Raji (cell line): Measurements from ENCODE around the gene SSTR4.

Experiments
- POLR2A ChIP-seq: IDR thresholded peaks from 2 replicates; pipeline ENCODE4 v1.6.1; 2011; ENCODE audit warnings: low read depth, low read length, control low read depth; ENCODE audit not compliant: insufficient read depth

SSTR4 gene

GRCh38 chr20:23032056-23032749 lies 2.9 kb upstream of the SSTR4 start:
- TF ChIP-seq POLR2A, result no peak

DNA sequence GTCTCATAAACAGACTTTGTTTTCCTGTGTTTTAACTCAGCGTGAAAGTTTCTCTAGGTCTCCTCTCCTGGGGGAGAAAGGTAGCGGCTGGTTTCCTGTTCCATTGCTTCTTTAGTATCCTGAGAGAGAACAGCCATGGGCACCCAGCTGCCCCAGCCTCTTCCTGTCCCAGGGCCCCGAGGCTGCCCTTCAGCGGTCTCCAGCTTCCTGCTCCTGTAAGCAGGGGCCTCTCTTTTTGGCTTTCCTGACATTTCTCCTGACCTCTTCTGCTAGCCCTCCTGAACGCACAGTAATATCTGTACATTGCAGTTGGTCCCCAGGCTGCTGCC lies 2.4 kb upstream of the SSTR4 start:
- no peak for TF ChIP-seq POLR2A

DNA sequence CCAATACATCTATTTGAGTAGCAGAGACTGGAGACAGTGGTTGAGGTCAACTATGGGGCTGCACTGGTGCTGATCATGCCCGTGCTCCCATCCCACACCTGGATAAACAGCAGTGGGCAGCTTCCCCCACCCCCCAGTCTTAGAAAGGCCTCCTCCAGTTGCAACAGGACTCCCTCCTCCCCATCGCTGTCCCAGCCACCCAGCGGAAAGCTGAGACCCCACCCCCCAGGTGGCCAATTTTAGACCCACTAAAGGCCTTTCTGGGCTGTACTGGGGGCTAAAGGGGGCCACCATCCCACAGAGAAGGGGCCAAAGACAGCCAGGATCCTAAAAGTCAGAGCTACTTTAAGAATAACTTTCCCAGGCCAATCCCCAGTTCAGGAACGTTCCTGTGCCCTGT lies 1.2 kb upstream of the SSTR4 start:
- TF ChIP-seq POLR2A, result no peak

GRCh38 chr20:23035731-23036130 lies 619 bp downstream of the SSTR4 start:
- no peak for TF ChIP-seq POLR2A

DNA sequence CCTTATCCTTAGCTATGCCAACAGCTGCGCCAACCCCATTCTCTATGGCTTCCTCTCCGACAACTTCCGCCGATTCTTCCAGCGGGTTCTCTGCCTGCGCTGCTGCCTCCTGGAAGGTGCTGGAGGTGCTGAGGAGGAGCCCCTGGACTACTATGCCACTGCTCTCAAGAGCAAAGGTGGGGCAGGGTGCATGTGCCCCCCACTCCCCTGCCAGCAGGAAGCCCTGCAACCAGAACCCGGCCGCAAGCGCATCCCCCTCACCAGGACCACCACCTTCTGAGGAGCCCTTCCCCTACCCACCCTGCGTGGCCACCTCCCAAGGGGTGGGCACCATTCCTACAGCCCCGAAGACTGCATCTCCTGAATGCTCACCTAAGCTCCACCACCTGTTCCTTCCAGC lies 1.3 kb downstream of the SSTR4 start:
- no peak for TF ChIP-seq POLR2A

GRCh38 chr20:23037017-23037481 lies 1.9 kb downstream of the SSTR4 start:
- no peak for TF ChIP-seq POLR2A

GRCh38 chr20:23039136-23039875 lies 4.2 kb downstream of the SSTR4 start:
- no peak for TF ChIP-seq POLR2A

GRCh38 chr20:23039885-23040508 lies 4.9 kb downstream of the SSTR4 start:
- TF ChIP-seq POLR2A, result no peak

- no peak for TF ChIP-seq POLR2A
Measured at GRCh38 chr20:23042270-23042669, 7.2 kb downstream of the SSTR4 start.

- no peak for TF ChIP-seq POLR2A
Measured at GRCh38 chr20:23043376-23043775, 8.3 kb downstream of the SSTR4 start.

- no peak for TF ChIP-seq POLR2A
Measured at GRCh38 chr20:23046431-23046830, 11.3 kb downstream of the SSTR4 start.

- TF ChIP-seq POLR2A, result no peak
Measured at GRCh38 chr20:23047001-23047737, 12.1 kb downstream of the SSTR4 start.

- TF ChIP-seq POLR2A, result no peak
Measured at GRCh38 chr20:23047738-23048214, 12.7 kb downstream of the SSTR4 start.

DNA sequence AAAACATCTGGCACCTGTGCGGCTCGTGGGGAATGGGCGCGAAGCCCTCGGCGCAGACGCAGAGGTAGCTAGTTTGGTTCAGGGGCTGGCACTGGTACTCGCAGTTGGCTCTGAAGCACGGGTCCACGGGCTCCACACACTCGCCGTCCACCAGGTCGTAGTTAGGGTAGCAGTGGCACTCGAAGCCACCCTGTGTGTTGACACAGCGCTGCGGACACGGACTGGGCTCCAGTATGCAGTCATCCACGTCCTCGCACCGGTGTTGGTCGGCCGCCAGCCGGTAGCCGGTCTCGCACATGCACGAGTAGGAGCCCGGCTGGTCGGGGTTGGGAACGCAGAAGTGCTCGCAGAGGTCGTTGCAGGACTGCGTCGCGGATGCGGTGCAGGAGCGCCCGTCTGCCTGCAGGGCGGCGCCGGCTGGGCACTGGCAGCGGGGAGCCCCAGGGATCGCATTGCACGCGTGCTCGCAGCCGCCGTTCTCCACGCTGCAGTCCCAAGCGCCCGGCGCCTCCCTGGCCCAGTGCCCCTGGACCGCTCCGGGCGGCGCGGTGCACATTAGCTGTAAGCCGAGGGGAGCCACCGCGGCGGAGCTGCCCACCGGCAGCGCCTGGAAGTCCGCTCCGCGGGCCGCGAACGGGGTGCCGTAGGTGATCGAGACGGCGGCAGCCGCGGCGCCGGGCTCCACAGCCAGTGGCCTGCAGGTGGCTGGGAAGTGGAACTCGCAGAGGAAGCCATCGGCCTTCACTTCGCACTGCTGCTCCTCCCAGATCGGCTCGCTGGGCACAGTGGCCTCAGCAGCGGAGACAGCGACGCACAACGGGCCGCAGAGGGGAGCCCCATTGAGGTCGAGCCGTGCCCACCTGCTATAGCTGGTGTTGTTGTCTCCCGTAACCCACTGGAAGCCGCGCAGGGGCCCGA lies 13.4 kb downstream of the SSTR4 start:
- no peak for TF ChIP-seq POLR2A
